ENCODE measurements around the gene ASRGL1.

- TF ChIP-seq CTCF (IDR thresholded peaks at IDR 0.05) = no peak
- TF ChIP-seq POLR2A (IDR thresholded peaks at IDR 0.05) = no peak
These were observed 62.6 kb downstream of the ASRGL1 start for GRCh38 chr11:62399878-62400266.
